Body of pancreas (tissue), 4 donors: ENCODE data around the gene GTF2IRD1. TPM values are rescaled to one million over a fixed set of nuclear protein-coding genes. Genes with fewer than 3 reads are reported as not detected.

Experiments used
- ATAC-seq: fragments of 150-250 bp; one replicate; pipeline ENCODE4 v1.9.1; 2016
- DNase-seq, 4 donors: peaks; one replicate each; pipeline ENCODE4 v3.0.0-alpha.2; 2019
- H3K27ac ChIP-seq, 4 donors: fragments of 200-600 bp; sonication (generic); 1 replicate in 3 of 4; 2 replicates in 1 of 4; pipeline versions ENCODE4 v1.5.1 to v1.6.1; 2016 to 2019; ENCODE audit warnings: mild to moderate bottlenecking in 1 of 4, mixed read lengths in 1 of 4, moderate library complexity in 1 of 4
- H3K27me3 ChIP-seq, 2 donors: fragments of 200-600 bp; sonication (generic); one replicate each; pipeline ENCODE4 v1.6.0; 2016; ENCODE audit warnings: mild to moderate bottlenecking in 1 of 2
- H3K36me3 ChIP-seq, 2 donors: fragments of 200-600 bp; sonication (generic); replicated peaks in 1 of 2; 2 replicates each; pipeline ENCODE4 v1.5.1; 2016; ENCODE audit warnings: low read depth in 2 of 2; ENCODE audit not compliant: insufficient read depth in 1 of 2
- H3K4me1 ChIP-seq: fragments of 200-600 bp; sonication (generic); one replicate; pipeline ENCODE4 v1.6.0; 2016
- H3K4me3 ChIP-seq, 2 donors: fragments of 200-600 bp; sonication (generic); 1 replicate in 1 of 2; 2 replicates in 1 of 2; pipeline ENCODE4 v1.5.1; 2016 to 2019
- H3K9me3 ChIP-seq, 3 donors: fragments of 200-600 bp; sonication (generic); 1 replicate in 2 of 3; 2 replicates in 1 of 3; pipeline ENCODE4 v1.5.1; 2016
- POLR2A ChIP-seq, 3 donors: fragments of 450-650 bp; IDR thresholded peaks; one replicate each; pipeline ENCODE4 v1.6.1; 2016; ENCODE audit warnings: antibody characterized with exemption in 3 of 3, mild to moderate bottlenecking in 2 of 3
- WGBS, 2 donors: methylation state at CpG; one replicate each; pipeline ENCODE4 v1.1.5; 2017; 5-methylcytosine and 5-hydroxymethylcytosine counted together
- intact Hi-C: fragments of 100-400 bp; cut with DNase I; formaldehyde crosslinking; loops from one replicate; pipeline ENCODE4 v1.15.1; 2023
- total RNA-seq, 2 donors: library from RNA; depleted of rRNA; stranded (reverse); fragments of >200 nt; gene quantifications; one replicate each; pipeline ENCODE4 v1.1.0, GENCODE V29; 2016
- TF ChIP-seq, protein P1 (sequence below), 7 experiments: fragments of 450-650 bp in 4 of 7; fragments of 200-600 bp in 3 of 7; sonication (generic) in 3 of 7; IDR thresholded peaks; one replicate each; pipeline ENCODE4 v1.5.1; 2016 to 2019; ENCODE audit warnings: antibody characterized with exemption in 7 of 7

GTF2IRD1 gene
- total RNA-seq, 2 donors from 2014 or later = 9.2 to 11.2 TPM

DNA sequence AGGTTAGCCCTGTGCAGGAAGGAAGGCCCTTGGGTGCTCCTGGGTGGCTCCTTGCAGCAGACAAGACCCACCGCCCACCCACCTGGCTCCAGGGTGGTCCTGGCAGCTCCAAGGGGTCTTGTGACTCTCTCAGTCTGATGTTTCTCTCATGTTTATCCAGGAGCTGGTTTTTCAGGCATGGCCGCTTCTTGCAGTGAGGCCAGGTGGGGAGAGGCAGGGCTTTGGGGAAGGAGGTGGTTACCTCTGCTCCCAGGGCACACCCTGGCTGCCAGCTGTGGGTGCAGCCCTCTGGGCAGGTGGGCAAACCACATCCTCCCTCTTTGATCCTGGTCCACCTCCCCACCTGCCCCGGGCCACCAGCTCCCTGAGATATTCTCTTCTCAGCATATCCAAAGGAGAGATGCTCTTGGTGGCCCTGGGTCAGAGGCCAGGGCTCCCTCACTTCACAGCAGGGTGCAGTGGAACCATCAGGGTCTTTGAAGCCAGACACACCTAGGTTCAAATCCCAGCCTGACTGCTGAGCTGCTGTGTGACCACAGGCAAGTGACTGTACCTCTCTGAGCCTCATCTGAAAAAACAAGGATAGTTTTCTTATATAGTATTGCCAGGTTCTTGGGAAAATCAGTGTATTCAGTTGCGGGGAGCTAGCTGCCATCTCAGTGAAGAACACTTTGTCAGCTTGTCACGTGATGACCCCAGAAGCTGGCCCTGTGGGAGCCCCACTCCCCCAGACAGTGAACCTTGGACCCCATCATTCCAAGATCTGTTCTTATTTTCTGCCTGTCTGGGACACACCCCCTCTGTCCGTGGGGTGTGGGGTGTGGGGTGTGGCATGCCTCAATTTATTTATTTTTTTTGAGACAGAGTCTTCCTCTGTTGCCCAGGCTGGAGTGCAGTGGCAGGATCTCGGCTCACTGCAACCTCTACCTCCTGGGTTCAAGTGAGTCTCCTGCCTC, 11.5 kb downstream of the GTF2IRD1 start:
- Histone ChIP-seq H3K36me3 (no peaks in the 10 kb centered on the region), H3K27ac (peak overlapping the region in 1 of 4 donors; percentile 18), H3K4me3 (no peak overlapping the region), H3K9me3 (no peaks in the 10 kb centered on the region), H3K4me1 (peaks cover 7% of the 10 kb centered on the region), H3K27me3 (no peaks in the 10 kb centered on the region)
- WGBS, 2 donors = 65 to 74% methylated on average over 5 to 7 of the region's 7 CpGs
- intact Hi-C loops = no loop called here
- no peak for TF ChIP-seq POLR2A (IDR thresholded peaks at IDR 0.05)
- TF ChIP-seq, protein P1, sequence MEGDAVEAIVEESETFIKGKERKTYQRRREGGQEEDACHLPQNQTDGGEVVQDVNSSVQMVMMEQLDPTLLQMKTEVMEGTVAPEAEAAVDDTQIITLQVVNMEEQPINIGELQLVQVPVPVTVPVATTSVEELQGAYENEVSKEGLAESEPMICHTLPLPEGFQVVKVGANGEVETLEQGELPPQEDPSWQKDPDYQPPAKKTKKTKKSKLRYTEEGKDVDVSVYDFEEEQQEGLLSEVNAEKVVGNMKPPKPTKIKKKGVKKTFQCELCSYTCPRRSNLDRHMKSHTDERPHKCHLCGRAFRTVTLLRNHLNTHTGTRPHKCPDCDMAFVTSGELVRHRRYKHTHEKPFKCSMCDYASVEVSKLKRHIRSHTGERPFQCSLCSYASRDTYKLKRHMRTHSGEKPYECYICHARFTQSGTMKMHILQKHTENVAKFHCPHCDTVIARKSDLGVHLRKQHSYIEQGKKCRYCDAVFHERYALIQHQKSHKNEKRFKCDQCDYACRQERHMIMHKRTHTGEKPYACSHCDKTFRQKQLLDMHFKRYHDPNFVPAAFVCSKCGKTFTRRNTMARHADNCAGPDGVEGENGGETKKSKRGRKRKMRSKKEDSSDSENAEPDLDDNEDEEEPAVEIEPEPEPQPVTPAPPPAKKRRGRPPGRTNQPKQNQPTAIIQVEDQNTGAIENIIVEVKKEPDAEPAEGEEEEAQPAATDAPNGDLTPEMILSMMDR (IDR thresholded peaks at IDR 0.05) = no peak
- no peak for ATAC-seq
- peak in 3 of 4 donors; percentile 25 to 48 (median 34) for DNase-seq

DNA sequence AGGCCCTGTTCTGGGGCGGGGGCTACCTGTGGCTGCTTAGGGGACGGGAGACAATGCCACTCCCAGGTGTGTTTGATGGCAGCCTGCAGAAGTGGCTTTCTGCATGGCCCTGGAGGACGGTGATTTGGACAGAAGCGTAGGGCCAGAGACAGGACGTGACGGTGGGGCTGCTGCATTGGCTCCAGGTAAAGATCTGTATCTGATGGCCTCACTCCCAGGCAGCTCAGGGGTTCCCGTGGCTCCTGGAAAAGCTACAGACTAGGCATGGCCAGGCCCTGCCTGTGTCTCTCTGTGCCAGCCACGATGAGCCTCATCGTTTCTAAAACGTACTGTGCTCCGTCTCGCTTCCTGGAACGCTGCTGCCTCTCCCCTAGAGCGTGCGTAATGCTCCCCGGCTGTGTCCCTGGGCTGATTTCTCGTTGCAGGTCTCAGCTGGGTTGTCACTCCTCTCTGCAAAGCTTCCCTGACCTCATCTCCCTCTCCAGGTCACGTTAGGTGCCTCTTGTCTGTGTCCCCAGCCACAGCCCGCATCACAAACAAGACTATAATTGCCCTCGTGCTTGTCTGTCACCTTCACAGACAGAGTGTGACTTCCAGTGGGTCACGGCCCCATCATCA, 12.6 kb downstream of the GTF2IRD1 start:
- DNase-seq = peak in 3 of 4 donors; percentile 39 to 46 (median 46)
- peaks cover 7% of the 10 kb centered on the region for H3K4me1 ChIP-seq
- no peaks in the 10 kb centered on the region for H3K9me3 ChIP-seq
- H3K36me3 ChIP-seq = no peaks in the 10 kb centered on the region
- peak overlapping the region in 1 of 4 donors; percentile 18 for H3K27ac ChIP-seq
- no peaks in the 10 kb centered on the region for H3K27me3 ChIP-seq
- intact Hi-C loops = no loop called here
- WGBS, 2 donors = 66 to 89% methylated on average over 3 to 21 of the region's 21 CpGs
- no peak overlapping the region for H3K4me3 ChIP-seq
- TF ChIP-seq, protein P1 (IDR thresholded peaks at IDR 0.05) = no peak
- peak in 1 of 3 donors; percentile 28 for TF ChIP-seq POLR2A (IDR thresholded peaks at IDR 0.05)
- ATAC-seq = peak; percentile 46

DNA sequence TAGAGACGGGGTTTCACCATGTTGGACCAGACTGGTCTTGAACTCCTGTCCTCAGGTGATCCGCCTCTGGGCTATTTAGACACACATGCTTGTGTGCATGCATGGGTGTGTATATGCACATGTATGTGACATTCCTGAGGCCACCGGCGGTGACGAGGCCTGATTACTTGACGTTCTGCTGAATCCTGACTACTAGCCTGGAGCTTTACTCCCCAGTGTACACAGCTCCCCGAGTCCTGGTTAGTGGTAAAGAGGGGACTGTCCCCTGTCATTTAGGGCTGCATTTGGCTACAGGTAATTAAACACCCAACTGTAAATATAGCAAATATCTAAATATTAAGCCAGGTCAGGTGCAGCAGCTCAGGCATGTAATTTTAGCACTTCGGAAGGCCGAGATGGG, 14.2 kb downstream of the GTF2IRD1 start:
- H3K4me1 ChIP-seq = peaks cover 7% of the 10 kb centered on the region
- no peaks in the 10 kb centered on the region for H3K27me3 ChIP-seq
- ATAC-seq = no peak
- no peaks in the 10 kb centered on the region for H3K36me3 ChIP-seq
- H3K4me3 ChIP-seq = no peak overlapping the region
- TF ChIP-seq, protein P1 (IDR thresholded peaks at IDR 0.05) = no peak
- no peak for TF ChIP-seq POLR2A (IDR thresholded peaks at IDR 0.05)
- DNase-seq = no peak
- 76 to 93% methylated on average over 5 to 9 of the region's 9 CpGs for WGBS, 2 donors
- no peak overlapping the region for H3K27ac ChIP-seq
- intact Hi-C loops = no loop called here
- H3K9me3 ChIP-seq = no peaks in the 10 kb centered on the region

DNA sequence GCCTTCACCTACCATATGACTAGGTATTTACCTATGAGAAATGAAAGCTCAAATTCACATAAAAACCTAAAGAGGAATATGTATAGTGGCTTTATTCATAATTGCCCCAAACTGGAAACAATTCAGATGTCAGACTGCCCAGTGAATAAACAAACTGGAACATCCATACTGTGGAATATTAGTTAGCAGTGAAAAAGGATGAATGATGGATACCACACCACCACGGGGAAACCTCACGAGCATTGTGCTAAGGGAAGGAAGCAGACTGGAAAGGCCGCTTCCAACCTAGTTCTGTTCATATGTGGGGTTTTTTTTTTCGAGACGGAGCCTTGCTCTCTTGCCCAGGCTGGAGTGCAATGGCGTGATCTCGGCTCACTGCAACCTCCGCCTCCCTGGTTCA, 16.8 kb downstream of the GTF2IRD1 start:
- no peak overlapping the region for H3K27ac ChIP-seq
- H3K4me1 ChIP-seq = peaks cover 2% of the 10 kb centered on the region
- no peaks in the 10 kb centered on the region for H3K36me3 ChIP-seq
- ATAC-seq (no peak), DNase-seq (no peak)
- H3K27me3 ChIP-seq = no peaks in the 10 kb centered on the region
- H3K9me3 ChIP-seq = no peaks in the 10 kb centered on the region
- 94 to 95% methylated on average over 8 of the region's 8 CpGs for WGBS, 2 donors
- TF ChIP-seq POLR2A (IDR thresholded peaks at IDR 0.05) = no peak
- TF ChIP-seq, protein P1 (IDR thresholded peaks at IDR 0.05) = no peak
- no peak overlapping the region for H3K4me3 ChIP-seq
- intact Hi-C loops = no loop called here
